Suprapubic skin (tissue), 4 donors: ENCODE results near the gene MSH2. TPM values are rescaled to one million over a fixed set of nuclear protein-coding genes. Genes with fewer than 3 reads are reported as not detected.
"Not testable (repeated sequence)": the region's sequence is repeated elsewhere in the genome, so short reads cannot be mapped to it uniquely, and the experiment has no call there.

ENCODE experiments used
- DNase-seq, 2 donors: peaks; one replicate each; pipeline ENCODE4 v3.0.0-alpha.2; 2019; ENCODE audit warnings: low spot score in 2 of 2
- H3K27ac ChIP-seq: fragments of 200-600 bp; sonication (generic); one replicate; pipeline ENCODE4 v1.5.1; 2019
- H3K27me3 ChIP-seq: fragments of 200-600 bp; sonication (generic); one replicate; pipeline ENCODE4 v1.5.1; 2019
- H3K36me3 ChIP-seq: fragments of 200-600 bp; sonication (generic); one replicate; pipeline ENCODE4 v1.5.1; 2019
- H3K4me1 ChIP-seq: fragments of 200-600 bp; sonication (generic); one replicate; pipeline ENCODE4 v1.5.1; 2019
- H3K4me3 ChIP-seq: fragments of 200-600 bp; sonication (generic); one replicate; pipeline ENCODE4 v1.5.1; 2019; ENCODE audit warnings: mild to moderate bottlenecking
- H3K9me3 ChIP-seq: fragments of 200-600 bp; sonication (generic); one replicate; pipeline ENCODE4 v1.5.1; 2019
- CTCF ChIP-seq, 2 donors: fragments of 200-600 bp in 1 of 2; fragments of 450-650 bp in 1 of 2; sonication (generic) in 1 of 2; IDR thresholded peaks; one replicate each; pipeline ENCODE4 v1.5.1; 2016 to 2019; ENCODE audit warnings: antibody characterized with exemption in 2 of 2, mild to moderate bottlenecking in 1 of 2, moderate library complexity in 1 of 2
- EP300 ChIP-seq: sonication (generic); formaldehyde crosslinking; IDR thresholded peaks from one replicate; pipeline ENCODE4 v1.6.1; 2017; ENCODE audit warnings: antibody characterized with exemption
- POLR2A ChIP-seq, 2 donors: fragments of 450-650 bp; IDR thresholded peaks; one replicate each; pipeline ENCODE4 v1.6.1; 2017; ENCODE audit warnings: antibody characterized with exemption in 2 of 2, mild to moderate bottlenecking in 2 of 2, moderate library complexity in 2 of 2
- POLR2AphosphoS5 ChIP-seq, 3 donors: sonication (generic); formaldehyde crosslinking; IDR thresholded peaks; one replicate each; pipeline ENCODE4 v1.6.1; 2017; ENCODE audit warnings: antibody characterized with exemption in 3 of 3
- WGBS: methylation state at CpG from one replicate; pipeline ENCODE4 v1.1.5; 2018; 5-methylcytosine and 5-hydroxymethylcytosine counted together
- total RNA-seq, 4 donors: library from RNA; depleted of rRNA; stranded (reverse); fragments of >200 nt; gene quantifications; one replicate each; pipeline ENCODE4 v1.1.0, GENCODE V29; 2016

Gene MSH2
- total RNA-seq, 4 donors from 2014 or later, result 11.8 to 18.1 (median 13.8) TPM

DNA sequence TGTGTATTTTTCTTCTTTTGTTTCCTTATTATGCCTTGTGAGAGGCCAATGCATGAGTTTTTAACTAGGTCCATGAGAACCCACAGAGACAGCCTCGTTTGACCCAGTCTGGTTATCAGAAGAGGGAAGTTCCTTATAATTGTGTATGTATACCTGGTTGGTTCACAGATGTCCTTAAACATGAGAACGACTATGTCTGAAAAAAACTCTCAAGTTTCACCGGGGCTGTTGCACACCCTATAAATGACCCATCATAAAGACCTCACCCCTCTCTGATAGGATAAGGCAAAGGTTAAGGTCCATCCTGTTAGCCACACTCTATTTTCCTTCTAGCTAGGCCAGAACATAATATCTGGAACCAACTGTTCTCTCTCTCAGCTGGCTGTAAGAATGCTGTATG is 42.7 kb upstream of the MSH2 start:
- no peaks in the 10 kb centered on the region for H3K36me3 ChIP-seq
- TF ChIP-seq POLR2AphosphoS5 (IDR thresholded peaks at IDR 0.05) (no peak), EP300 (no peak), CTCF (IDR thresholded peaks at IDR 0.05) (no peak), POLR2A (IDR thresholded peaks at IDR 0.05) (no peak)
- no peaks in the 10 kb centered on the region for H3K9me3 ChIP-seq
- no peak overlapping the region for H3K4me3 ChIP-seq
- DNase-seq, result no peak
- H3K27me3 ChIP-seq, result no peaks in the 10 kb centered on the region
- peaks cover 3% of the 10 kb centered on the region for H3K4me1 ChIP-seq
- 68% methylated on average over 3 of the region's 3 CpGs for WGBS
- no peak overlapping the region for H3K27ac ChIP-seq

DNA sequence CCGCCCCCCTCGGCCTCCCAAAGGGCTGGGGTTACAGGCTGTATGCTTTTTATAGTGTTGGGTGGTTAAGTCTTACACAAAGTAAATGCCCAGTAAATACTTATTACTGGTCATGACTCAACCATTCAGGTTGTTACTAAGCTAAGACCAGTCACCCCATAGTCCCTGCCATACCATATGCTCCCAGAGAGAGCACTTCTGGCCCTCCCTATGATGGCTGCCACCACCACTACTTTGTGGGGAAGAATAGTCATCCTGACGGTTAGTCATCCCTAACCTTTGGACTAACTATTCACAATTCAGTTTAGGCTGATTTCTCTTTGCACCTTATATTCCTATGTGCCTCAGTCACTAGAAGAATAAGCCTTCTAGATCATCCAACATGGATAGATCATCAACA is 42.0 kb upstream of the MSH2 start:
- H3K36me3 ChIP-seq, result no peaks in the 10 kb centered on the region
- no peak for TF ChIP-seq EP300
- TF ChIP-seq CTCF (IDR thresholded peaks at IDR 0.05), result no peak
- TF ChIP-seq POLR2A (IDR thresholded peaks at IDR 0.05), result no peak
- no peak for TF ChIP-seq POLR2AphosphoS5 (IDR thresholded peaks at IDR 0.05)
- H3K9me3 ChIP-seq, result no peaks in the 10 kb centered on the region
- DNase-seq, result no peak
- H3K27ac ChIP-seq, result no peak overlapping the region
- H3K27me3 ChIP-seq, result no peaks in the 10 kb centered on the region
- H3K4me3 ChIP-seq, result no peak overlapping the region
- WGBS, result 78% methylated on average over 3 of the region's 3 CpGs
- H3K4me1 ChIP-seq, result peaks cover 3% of the 10 kb centered on the region

GRCh38 chr2:47361505-47362229 is 41.3 kb upstream of the MSH2 start:
- H3K27ac ChIP-seq, H3K9me3 ChIP-seq, H3K4me1 ChIP-seq, DNase-seq, H3K36me3 ChIP-seq, H3K27me3 ChIP-seq, H3K4me3 ChIP-seq: not testable (repeated sequence)
- WGBS, result 94% methylated on average over 10 of the region's 10 CpGs

GRCh38 chr2:47373747-47374146 is 29.2 kb upstream of the MSH2 start:
- H3K9me3 ChIP-seq, result no peaks in the 10 kb centered on the region
- peaks cover 21% of the 10 kb centered on the region for H3K27me3 ChIP-seq
- H3K4me3 ChIP-seq, result no peak overlapping the region
- WGBS, result 64% methylated on average over 5 of the region's 5 CpGs
- no peak for DNase-seq
- H3K4me1 ChIP-seq, result peaks cover 14% of the 10 kb centered on the region
- H3K36me3 ChIP-seq, result no peaks in the 10 kb centered on the region
- TF ChIP-seq CTCF (IDR thresholded peaks at IDR 0.05), result no peak
- TF ChIP-seq POLR2AphosphoS5 (IDR thresholded peaks at IDR 0.05), result no peak
- no peak for TF ChIP-seq EP300
- TF ChIP-seq POLR2A (IDR thresholded peaks at IDR 0.05), result no peak
- H3K27ac ChIP-seq, result no peak overlapping the region

- no peaks in the 10 kb centered on the region for H3K36me3 ChIP-seq
- no peak overlapping the region for H3K4me3 ChIP-seq
- H3K27me3 ChIP-seq, result peaks cover 6% of the 10 kb centered on the region
- no peak overlapping the region for H3K27ac ChIP-seq
- no peaks in the 10 kb centered on the region for H3K9me3 ChIP-seq
- TF ChIP-seq POLR2A (IDR thresholded peaks at IDR 0.05), result no peak
- no peak for TF ChIP-seq CTCF (IDR thresholded peaks at IDR 0.05)
- no peak for TF ChIP-seq EP300
- no peak for TF ChIP-seq POLR2AphosphoS5 (IDR thresholded peaks at IDR 0.05)
- 100% methylated on average over 1 of the region's 1 CpG for WGBS
- no peaks in the 10 kb centered on the region for H3K4me1 ChIP-seq
- no peak for DNase-seq
These were observed 27.6 kb upstream of the MSH2 start for GRCh38 chr2:47375307-47375706.

DNA sequence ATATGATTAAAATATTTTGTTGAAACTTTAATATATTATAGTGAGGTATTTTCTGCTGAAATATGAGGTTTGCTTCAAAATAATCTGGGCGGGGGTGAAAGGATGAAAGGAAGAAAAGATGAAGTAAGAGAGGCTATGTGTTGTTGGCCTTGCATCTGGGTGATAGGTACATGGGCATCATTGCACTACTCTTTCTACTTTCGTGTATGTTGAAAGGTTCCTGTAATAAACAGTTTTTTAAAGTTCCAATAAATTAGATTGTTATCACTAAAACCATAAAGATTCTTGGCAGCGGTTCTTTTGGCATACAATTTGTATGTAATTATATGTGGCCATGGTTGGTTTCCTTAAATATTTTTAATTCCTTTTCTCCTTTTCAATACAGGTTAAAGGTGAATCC is 23.6 kb upstream of the MSH2 start:
- Histone ChIP-seq H3K4me1 (no peaks in the 10 kb centered on the region), H3K27ac (no peak overlapping the region), H3K9me3 (no peaks in the 10 kb centered on the region), H3K4me3 (no peak overlapping the region), H3K27me3 (no peaks in the 10 kb centered on the region), H3K36me3 (no peaks in the 10 kb centered on the region)
- DNase-seq, result no peak
- no peak for TF ChIP-seq CTCF (IDR thresholded peaks at IDR 0.05)
- TF ChIP-seq POLR2AphosphoS5 (IDR thresholded peaks at IDR 0.05), result no peak
- TF ChIP-seq EP300, result no peak
- 66% methylated on average over 3 of the region's 3 CpGs for WGBS
